ENCODE measurements around the gene ASPM. TPM values are rescaled to one million over a fixed set of nuclear protein-coding genes. Genes with fewer than 3 reads are reported as not detected.
A peak's percentile ranks its signal among the peaks of the same experiment; 100 is the strongest.

ASPM gene
- polyA plus RNA-seq (2011; rRNA removed) (29.0 and 35.5 TPM in 2 replicates), polyA plus RNA-seq (2017; fragmentation: RNase III; extraction: RNeasy Plus Mini Kit Qiagen cat#74134 plus additional on column Dnase treatment) (18.1 to 20.2 TPM (median 19.0 TPM) in 3 replicates), polyA minus RNA-seq (2011; rRNA and poly(A)+ RNA removed) (18.6 and 20.1 TPM in 2 replicates)
- polyA plus RNA-seq (2012; cell fraction: cytosol; rRNA removed): 4.0 and 4.1 TPM in 2 replicates
- 6.9 and 10.9 TPM in 2 replicates for polyA plus RNA-seq (2012; cell fraction: nucleus; rRNA removed)

GRCh38 chr1:197146101-197147095, at the start of gene ASPM:
Gene ASPM (minus strand): TSS chr1:197146669. CDS start chr1:197146437, 232 bp downstream.
- Histone ChIP-seq H3K4me1 (peaks cover 15% of the 10 kb centered on the region; the same call in 1 of the 3 replicates), H3K4me3 (peak within 1 kb of the TSS; percentile 93), H3K4me2 (peak within 1 kb of the TSS; percentile 72), H3K9me3 (no peaks in the 10 kb centered on the region), H3K27ac (peak within 1 kb of the TSS; percentile 86 to 88)
- POLR2A ChIA-PET: no interaction called here
- FAIRE-seq (peak; percentile 18), DNase-seq (ENCODE audit: low read depth in 1 of 2, low spot score in 1 of 2) (peak; percentile 87 to 95), ATAC-seq (peak; percentile 98 to 99)
- CTCF ChIA-PET: no interaction called here
- WGBS (ENCODE audit: missing lambda C conversion rate): 1% methylated on average over 66 of the region's 67 CpGs
- TF ChIP-seq E2F6 (IDR thresholded peaks at IDR 0.05; ENCODE audit: borderline replicate concordance, low read depth) (no peak), NFE2L2 (conservative IDR thresholded peaks at IDR 0.05; ENCODE audit: low read length) (no peak), RARB (CRISPR knock-in tag; IDR thresholded peaks at IDR 0.05) (no peak), JUN (IDR thresholded peaks at IDR 0.05) (peak in 1 of 2 experiments; percentile 58; a peak in 2 of 5 replicates), KDM1A (IDR thresholded peaks at IDR 0.05; ENCODE audit: low read depth) (no peak), SREBF2 (IDR thresholded peaks at IDR 0.05) (no peak), POLR2AphosphoS2 (conservative IDR thresholded peaks at IDR 0.05; ENCODE audit: low read length) (no peak), SMC3 (IDR thresholded peaks at IDR 0.05) (no peak), ZSCAN20 (CRISPR knock-in tag; IDR thresholded peaks at IDR 0.05) (no peak), MAFK (IDR thresholded peaks at IDR 0.05; ENCODE audit: partially characterized antibody) (peak; percentile 96), HOXA7 (CRISPR knock-in tag; IDR thresholded peaks at IDR 0.05) (no peak), PBX3 (IDR thresholded peaks at IDR 0.05) (peak; percentile 82; the same call in 1 of the 2 replicates), CBX2 (IDR thresholded peaks at IDR 0.05; ENCODE audit: borderline replicate concordance, low read depth) (no peak), FOSL2 (IDR thresholded peaks at IDR 0.05) (no peak), FOSL2 (CRISPR knock-in tag; IDR thresholded peaks at IDR 0.05) (no peak), HOXB13 (CRISPR knock-in tag; IDR thresholded peaks at IDR 0.05; ENCODE audit: low read depth) (no peak), HMGXB4 (CRISPR knock-in tag; IDR thresholded peaks at IDR 0.05; ENCODE audit: borderline replicate concordance) (no peak), ATOH8 (CRISPR knock-in tag; IDR thresholded peaks at IDR 0.05; ENCODE audit: low read depth) (no peak), POLR2A (IDR thresholded peaks at IDR 0.05; ENCODE audit: low read length) (no peak), PHF8 (IDR thresholded peaks at IDR 0.05; ENCODE audit: borderline replicate concordance, low read depth) (peak; percentile 50; the same call in 1 of the 2 replicates), REST (IDR thresholded peaks at IDR 0.05) (no peak), RCOR1 (IDR thresholded peaks at IDR 0.05; ENCODE audit: low read depth, low read length) (no peak), HOXB5 (CRISPR knock-in tag; IDR thresholded peaks at IDR 0.05) (no peak), KDM5A (IDR thresholded peaks at IDR 0.05) (peak; percentile 87), CBX8 (IDR thresholded peaks at IDR 0.05) (no peak), RNF2 (IDR thresholded peaks at IDR 0.05; ENCODE audit: borderline replicate concordance, low read depth) (no peak), ELK1 (IDR thresholded peaks at IDR 0.05; ENCODE audit: low read depth, low read length) (no peak), HDAC2 (IDR thresholded peaks at IDR 0.05) (peak; percentile 92; the same call in 1 of the 2 replicates), EP300 (IDR thresholded peaks at IDR 0.05) (no peak), FOXS1 (CRISPR knock-in tag; IDR thresholded peaks at IDR 0.05) (no peak), RFX5 (IDR thresholded peaks at IDR 0.05) (no peak)
